H9 (cell line): ENCODE data around the gene TERC. TPM values are rescaled to one million over a fixed set of nuclear protein-coding genes. Genes with fewer than 3 reads are reported as not detected.

Experiments
- DNase-seq: peaks from one replicate; pipeline ENCODE4 v3.0.0-alpha.2; 2017
- H2AFZ ChIP-seq: one replicate; pipeline ENCODE4 v1.6.1; 2013; ENCODE audit warnings: mild to moderate bottlenecking, low read length, control low read depth, moderate library complexity
- H2AK5ac ChIP-seq: 2 replicates; pipeline ENCODE4 v1.6.1; 2013; ENCODE audit warnings: low read length, control low read depth, mixed read lengths; ENCODE audit not compliant: insufficient read length
- H2BK120ac ChIP-seq: one replicate; pipeline ENCODE4 v1.6.1; 2013; ENCODE audit warnings: low read depth, mild to moderate bottlenecking, low read length, control low read depth, inconsistent platforms; ENCODE audit not compliant: poor library complexity, severe bottlenecking
- H2BK12ac ChIP-seq: 2 replicates; pipeline ENCODE4 v1.6.1; 2013; ENCODE audit warnings: low read length, control low read depth, mixed read lengths, low read depth; ENCODE audit not compliant: insufficient read length
- H2BK15ac ChIP-seq: 2 replicates; pipeline ENCODE4 v1.6.1; 2013; ENCODE audit warnings: low read depth, low read length, control low read depth
- H2BK20ac ChIP-seq: one replicate; pipeline ENCODE4 v1.6.1; 2013; ENCODE audit warnings: low read depth, mild to moderate bottlenecking, low read length, control low read depth, inconsistent platforms; ENCODE audit not compliant: poor library complexity, severe bottlenecking
- H2BK5ac ChIP-seq: 2 replicates; pipeline ENCODE4 v1.6.1; 2013; ENCODE audit warnings: low read length, control low read depth, mixed read lengths; ENCODE audit not compliant: insufficient read length
- H3K14ac ChIP-seq: 2 replicates; pipeline ENCODE4 v1.6.1; 2013; ENCODE audit warnings: low read length, control low read depth; ENCODE audit not compliant: insufficient read depth
- H3K18ac ChIP-seq: 2 replicates; pipeline ENCODE4 v1.6.1; 2013; ENCODE audit warnings: low read depth, mild to moderate bottlenecking, mixed read lengths, low read length, control low read depth; ENCODE audit not compliant: insufficient read length
- H3K23ac ChIP-seq: 2 replicates; pipeline ENCODE4 v1.6.1; 2013; ENCODE audit warnings: low read length, control low read depth, mixed read lengths, low read depth; ENCODE audit not compliant: insufficient read length
- H3K23me2 ChIP-seq: 2 replicates; pipeline ENCODE4 v1.6.1; 2013; ENCODE audit warnings: low read depth, mild to moderate bottlenecking, mixed read lengths, low read length, control low read depth; ENCODE audit not compliant: insufficient read length, poor library complexity, severe bottlenecking
- H3K27ac ChIP-seq: 2 replicates; pipeline ENCODE4 v1.5.1; 2013; ENCODE audit warnings: low read length, control low read depth, mixed read lengths, low read depth; ENCODE audit not compliant: insufficient read length
- H3K27me3 ChIP-seq: 2 replicates; pipeline ENCODE4 v1.6.1; 2013; ENCODE audit warnings: low read length, control low read depth, inconsistent platforms; ENCODE audit not compliant: insufficient read depth
- H3K4ac ChIP-seq: 2 replicates; pipeline ENCODE4 v1.6.1; 2013; ENCODE audit warnings: low read depth, mild to moderate bottlenecking, control low read depth, inconsistent platforms, low read length, moderate library complexity
- H3K4me1 ChIP-seq: 2 replicates; pipeline ENCODE4 v1.6.1; 2013; ENCODE audit warnings: low read length, control low read depth, inconsistent platforms; ENCODE audit not compliant: insufficient read depth
- H3K4me2 ChIP-seq: 2 replicates; pipeline ENCODE4 v1.6.1; 2013; ENCODE audit warnings: low read length, control low read depth, mixed read lengths; ENCODE audit not compliant: insufficient read length, insufficient read depth
- H3K56ac ChIP-seq: 2 replicates; pipeline ENCODE4 v1.6.1; 2013; ENCODE audit warnings: low read depth, mild to moderate bottlenecking, mixed read lengths, low read length, control low read depth; ENCODE audit not compliant: insufficient read length
- H3K79me1 ChIP-seq: 2 replicates; pipeline ENCODE4 v1.6.1; 2013; ENCODE audit warnings: low read depth, mild to moderate bottlenecking, moderate library complexity, low read length, control low read depth, inconsistent platforms; ENCODE audit not compliant: insufficient read depth, poor library complexity, severe bottlenecking
- H3K79me2 ChIP-seq: 2 replicates; pipeline ENCODE4 v1.6.1; 2013; ENCODE audit warnings: low read length, control low read depth, inconsistent platforms; ENCODE audit not compliant: insufficient read depth
- H3K9ac ChIP-seq: 2 replicates; pipeline ENCODE4 v1.6.1; 2013; ENCODE audit warnings: low read length, control low read depth, mixed read lengths; ENCODE audit not compliant: insufficient read length; ENCODE audit errors: extremely low read depth
- H3K9me3 ChIP-seq: one replicate; pipeline ENCODE4 v1.6.1; 2013; ENCODE audit warnings: low read depth, low read length, inconsistent platforms; ENCODE audit not compliant: control insufficient read depth
- H3T11ph ChIP-seq: one replicate; pipeline ENCODE4 v1.6.1; 2013; ENCODE audit warnings: mild to moderate bottlenecking, low read length, control low read depth, inconsistent platforms
- H4K20me1 ChIP-seq: one replicate; pipeline ENCODE4 v1.6.1; 2013; ENCODE audit not compliant: control insufficient read depth, insufficient read length, insufficient read depth
- H4K5ac ChIP-seq: 2 replicates; pipeline ENCODE4 v1.6.1; 2013; ENCODE audit warnings: low read depth, mild to moderate bottlenecking, mixed read lengths, low read length, control low read depth; ENCODE audit not compliant: insufficient read length
- H4K8ac ChIP-seq: replicated peaks from 2 replicates; pipeline ENCODE4 v1.6.1; 2013; ENCODE audit warnings: low read length, control low read depth, mixed read lengths, low read depth; ENCODE audit not compliant: insufficient read length
- H4K91ac ChIP-seq: 2 replicates; pipeline ENCODE4 v1.6.1; 2013; ENCODE audit warnings: low read depth, mild to moderate bottlenecking, moderate library complexity, mixed read lengths, low read length, control low read depth; ENCODE audit not compliant: insufficient read length
- H3K27ac Mint-ChIP-seq, 3 experiments: 2 replicates in 2 of 3; 3 replicates in 1 of 3; pipeline ENCODE4 v1.8.0; 2020 to 2021; ENCODE audit warnings: mixed read lengths in 3 of 3, mild to moderate bottlenecking in 1 of 3, moderate library complexity in 1 of 3
- H3K27me3 Mint-ChIP-seq: 2 replicates; pipeline ENCODE4 v1.8.0; 2021; ENCODE audit warnings: low read depth, mild to moderate bottlenecking, moderate library complexity, mixed read lengths
- H3K36me3 Mint-ChIP-seq, 3 experiments: 2 replicates in 2 of 3; 3 replicates in 1 of 3; pipeline ENCODE4 v1.8.0; 2020 to 2021; ENCODE audit warnings: low read depth in 3 of 3, mixed read lengths in 3 of 3; ENCODE audit not compliant: insufficient read depth in 1 of 3
- H3K4me1 Mint-ChIP-seq, 2 experiments: 2 replicates each; pipeline ENCODE4 v1.8.0; 2020; ENCODE audit warnings: mixed read lengths in 2 of 2
- H3K4me3 Mint-ChIP-seq, 2 experiments: 2 replicates in 1 of 2; 3 replicates in 1 of 2; pipeline ENCODE4 v1.8.0; 2020 to 2021; ENCODE audit warnings: mild to moderate bottlenecking in 2 of 2, mixed read lengths in 2 of 2, moderate library complexity in 1 of 2
- H3K9me3 Mint-ChIP-seq, 2 experiments: 2 replicates in 1 of 2; 3 replicates in 1 of 2; pipeline ENCODE4 v1.8.0; 2020; ENCODE audit warnings: mild to moderate bottlenecking in 2 of 2, mixed read lengths in 2 of 2, moderate library complexity in 1 of 2
- CTCF ChIP-seq: fragments of 200-600 bp; sonication (generic); conservative IDR thresholded peaks from 3 replicates; pipeline ENCODE4 v1.8.0; 2021; ENCODE audit warnings: antibody characterized with exemption, mild to moderate bottlenecking
- WGBS: extraction: QIAGEN DNeasy Blood & Tissue Kit; methylation state at CpG from one replicate; pipeline ENCODE4 v1.1.7; 2013; ENCODE audit warnings: missing lambda C conversion rate, low lambda C conversion rate, mixed read lengths; ENCODE audit not compliant: insufficient read length; ENCODE audit errors: extremely low coverage; 5-methylcytosine and 5-hydroxymethylcytosine counted together
- total RNA-seq: library from RNA; stranded (reverse); gene quantifications from 2 replicates; pipeline ENCODE4 v1.2.1, GENCODE V29; 2021

TERC gene
- total RNA-seq, 1 experiment from 2014 or later, result 14.1 TPM

DNA sequence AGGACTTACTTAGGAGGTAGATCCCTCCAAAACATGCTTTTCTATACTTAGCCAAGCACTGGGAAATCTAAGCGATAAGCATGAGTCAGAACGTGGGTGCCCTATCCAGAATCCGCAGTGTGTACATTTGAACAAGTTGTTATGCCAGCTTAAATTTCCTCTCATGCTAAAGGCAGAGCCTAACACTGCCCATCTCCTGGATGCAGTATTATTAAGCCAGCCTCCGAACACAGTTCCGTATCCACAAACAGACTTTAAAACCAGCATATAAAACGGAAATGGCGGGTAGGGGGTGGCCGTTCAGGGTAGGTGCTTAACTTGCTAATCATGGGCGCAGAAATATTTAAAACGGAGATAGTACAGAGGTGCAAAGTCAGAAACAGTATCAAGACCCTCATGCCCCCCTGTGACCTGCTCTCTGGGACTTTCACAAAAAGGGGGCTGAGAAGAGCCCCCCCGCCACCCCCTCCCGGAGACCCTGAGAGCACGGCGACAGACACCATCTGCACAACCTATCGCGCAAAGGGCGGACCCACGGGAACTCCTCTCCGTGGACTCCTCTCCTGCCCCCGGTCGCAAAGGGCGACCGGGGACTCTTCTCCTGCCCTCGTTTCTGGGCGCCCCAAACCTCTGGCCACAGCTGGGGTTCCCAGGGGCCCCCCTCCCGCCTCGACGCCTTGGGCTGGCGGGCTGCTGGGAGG, 46.9 kb upstream of the TERC start:
- no peak overlapping the region for H4K8ac ChIP-seq
- no peak overlapping the region for H2BK5ac ChIP-seq
- no peak overlapping the region; a peak in 1 of 7 replicates for H3K27ac Mint-ChIP-seq
- H2BK12ac ChIP-seq, result no peak overlapping the region
- H4K5ac ChIP-seq, result no peak overlapping the region
- H3T11ph ChIP-seq, result no peak overlapping the region
- H4K91ac ChIP-seq, result no peak overlapping the region
- no peak overlapping the region for H2AK5ac ChIP-seq
- H3K18ac ChIP-seq, result no peak overlapping the region
- peaks cover 10 to 16% of the 10 kb centered on the region in 2 experiments for H3K9me3 Mint-ChIP-seq
- no peaks in the 10 kb centered on the region for H3K4me1 ChIP-seq
- H3K14ac ChIP-seq, result peak overlapping the region; percentile 62; the same call in 1 of the 2 replicates
- H2AFZ ChIP-seq, result peak overlapping the region; percentile 24
- no peak overlapping the region for H3K9ac ChIP-seq
- no peaks in the 10 kb centered on the region for H4K20me1 ChIP-seq
- peaks cover 29% of the 10 kb centered on the region for H3K27me3 Mint-ChIP-seq
- no peaks in the 10 kb centered on the region for H3K79me2 ChIP-seq
- no peaks in the 10 kb centered on the region for H3K79me1 ChIP-seq
- WGBS, result no CpG with 5 or more reads among the region's 29 CpGs
- no peak overlapping the region for H2BK120ac ChIP-seq
- no peak overlapping the region for H3K27ac ChIP-seq
- no peak overlapping the region for H2BK20ac ChIP-seq
- no peak overlapping the region for H2BK15ac ChIP-seq
- no peak overlapping the region for H3K23ac ChIP-seq
- H3K56ac ChIP-seq, result no peak overlapping the region
- H3K4me2 ChIP-seq, result peak overlapping the region; percentile 38
- no peak overlapping the region for H3K4ac ChIP-seq
- peak overlapping the region; percentile 53 to 74; a peak in 4 of 5 replicates for H3K4me3 Mint-ChIP-seq
- peaks cover 9% of the 10 kb centered on the region for H3K23me2 ChIP-seq
- H3K36me3 Mint-ChIP-seq, result peaks cover 2 to 18% (median 10%) of the 10 kb centered on the region in 3 experiments; a peak in 6 of 7 replicates
- no peaks in the 10 kb centered on the region for H3K27me3 ChIP-seq
- H3K9me3 ChIP-seq, result no peaks in the 10 kb centered on the region
- no peak for TF ChIP-seq CTCF
- no peak for DNase-seq
- peaks cover 25 to 30% of the 10 kb centered on the region in 2 experiments for H3K4me1 Mint-ChIP-seq
